HEK293 (cell line): ENCODE results near the gene APOH.
A peak's percentile ranks its signal among the peaks of the same experiment; 100 is the strongest.
"Not testable (repeated sequence)": the region's sequence is repeated elsewhere in the genome, so short reads cannot be mapped to it uniquely, and the experiment has no call there.

Experiments used
- CTCF ChIA-PET: fragments of 350-600 bp; formaldehyde crosslinking; extraction: SDS; loops from one replicate; lab custom pipeline; 2021; ENCODE audit warnings: antibody characterized with exemption; lab: Yijun Ruan, JAX
- POLR2A ChIA-PET: fragments of 300-600 bp; formaldehyde crosslinking; extraction: SDS; loops from one replicate; lab custom pipeline; 2020; ENCODE audit warnings: antibody characterized with exemption, inconsistent platforms; lab: Yijun Ruan, JAX
- H3K27ac ChIP-seq: fragments of 200-500 bp; sonication (Bioruptor generic); 2 replicates; pipeline ENCODE4 v1.5.1; 2014; ENCODE audit warnings: low read depth, low read length, control low read depth, inconsistent platforms; ENCODE audit errors: extremely low read depth
- H3K36me3 ChIP-seq, 2 experiments: fragments of 200-500 bp in 1 of 2; sonication (Bioruptor generic) in 1 of 2; 1 replicate in 1 of 2; 2 replicates in 1 of 2; pipeline ENCODE4 v1.5.1; 2014 to 2017; ENCODE audit warnings: inconsistent platforms in 2 of 2, low read length in 2 of 2; ENCODE audit not compliant: control insufficient read depth in 2 of 2, insufficient read depth in 1 of 2
- H3K4me1 ChIP-seq: fragments of 200-500 bp; sonication (Bioruptor generic); 2 replicates; pipeline ENCODE4 v1.5.1; 2014; ENCODE audit warnings: mild to moderate bottlenecking, low read length, inconsistent platforms; ENCODE audit not compliant: control insufficient read depth, insufficient read depth
- H3K4me3 ChIP-seq: 2 replicates; pipeline ENCODE4 v1.5.1; 2011; ENCODE audit warnings: low read depth, mild to moderate bottlenecking, control low read depth, low read length, moderate library complexity
- H3K9me3 ChIP-seq: fragments of 200-500 bp; sonication (Bioruptor generic); 2 replicates; pipeline ENCODE4 v1.5.1; 2014; ENCODE audit warnings: low read depth, low read length, inconsistent platforms; ENCODE audit not compliant: control insufficient read depth, insufficient read depth
- GFI1B ChIP-seq: fragments of 450-650 bp; formaldehyde crosslinking; IDR thresholded peaks from 2 replicates; pipeline ENCODE4 v1.5.1; 2016; ENCODE audit warnings: missing biosample characterization, missing genetic modification characterization
- GLIS2 ChIP-seq: fragments of 450-650 bp; formaldehyde crosslinking; IDR thresholded peaks from 2 replicates; pipeline ENCODE4 v1.5.1; 2016; ENCODE audit warnings: missing biosample characterization, missing genetic modification characterization
- HOXA7 ChIP-seq: sonication (generic); formaldehyde crosslinking; IDR thresholded peaks from 2 replicates; pipeline ENCODE4 v1.8.1; 2022; ENCODE audit warnings: missing genetic modification reagents, borderline replicate concordance
- ZFHX2 ChIP-seq: fragments of 450-650 bp; formaldehyde crosslinking; conservative IDR thresholded peaks from 2 replicates; pipeline ENCODE4 v1.5.1; 2016; ENCODE audit warnings: missing biosample characterization, missing genetic modification characterization
- ZNF140 ChIP-seq: fragments of 450-650 bp; formaldehyde crosslinking; IDR thresholded peaks from 2 replicates; pipeline ENCODE4 v1.5.1; 2016; ENCODE audit warnings: missing biosample characterization, missing genetic modification characterization
- ZNF175 ChIP-seq: fragments of 450-650 bp; formaldehyde crosslinking; IDR thresholded peaks from 2 replicates; pipeline ENCODE4 v1.5.1; 2016; ENCODE audit warnings: missing biosample characterization, missing genetic modification characterization
- ZNF211 ChIP-seq: fragments of 450-650 bp; formaldehyde crosslinking; IDR thresholded peaks from 2 replicates; pipeline ENCODE4 v1.5.1; 2016; ENCODE audit warnings: low read depth, missing biosample characterization, missing genetic modification characterization
- ZNF335 ChIP-seq: fragments of 450-650 bp; formaldehyde crosslinking; conservative IDR thresholded peaks from 2 replicates; pipeline ENCODE4 v1.5.1; 2016; ENCODE audit warnings: missing biosample characterization, missing genetic modification characterization
- ZNF423 ChIP-seq: fragments of 450-650 bp; formaldehyde crosslinking; IDR thresholded peaks from 2 replicates; pipeline ENCODE4 v1.5.1; 2016; ENCODE audit warnings: missing biosample characterization, missing genetic modification characterization
- ZNF433 ChIP-seq: fragments of 450-650 bp; formaldehyde crosslinking; IDR thresholded peaks from 2 replicates; pipeline ENCODE4 v1.5.1; 2016; ENCODE audit warnings: missing biosample characterization, missing genetic modification characterization, low read depth
- ZNF529 ChIP-seq: fragments of 450-650 bp; formaldehyde crosslinking; IDR thresholded peaks from 2 replicates; pipeline ENCODE4 v1.5.1; 2017; ENCODE audit warnings: missing genetic modification characterization, missing biosample characterization; ENCODE audit not compliant: insufficient replicate concordance
- ZNF561 ChIP-seq: fragments of 450-650 bp; IDR thresholded peaks from 2 replicates; pipeline ENCODE4 v1.5.1; 2018; ENCODE audit warnings: missing biosample characterization, missing genetic modification characterization, borderline replicate concordance
- ZNF600 ChIP-seq: fragments of 450-650 bp; formaldehyde crosslinking; IDR thresholded peaks from 2 replicates; pipeline ENCODE4 v1.5.1; 2016; ENCODE audit warnings: missing biosample characterization, missing genetic modification characterization
- ZNF654 ChIP-seq: fragments of 450-650 bp; formaldehyde crosslinking; IDR thresholded peaks from 2 replicates; pipeline ENCODE4 v1.5.1; 2016; ENCODE audit warnings: low read depth, missing biosample characterization, missing genetic modification characterization
- ZNF677 ChIP-seq: fragments of 450-650 bp; IDR thresholded peaks from 2 replicates; pipeline ENCODE4 v1.5.0; 2018; ENCODE audit warnings: missing biosample characterization, mild to moderate bottlenecking, missing genetic modification characterization, moderate library complexity
- TF ChIP-seq, protein P1 (sequence below): fragments of 450-650 bp; formaldehyde crosslinking; IDR thresholded peaks from 2 replicates; pipeline ENCODE4 v1.5.1; 2016; ENCODE audit warnings: missing biosample characterization, missing genetic modification characterization, low read depth
- TF ChIP-seq, protein P2 (sequence below): fragments of 450-650 bp; formaldehyde crosslinking; IDR thresholded peaks from 2 replicates; pipeline ENCODE4 v1.5.1; 2016; ENCODE audit warnings: missing biosample characterization, missing genetic modification characterization

APOH gene

DNA sequence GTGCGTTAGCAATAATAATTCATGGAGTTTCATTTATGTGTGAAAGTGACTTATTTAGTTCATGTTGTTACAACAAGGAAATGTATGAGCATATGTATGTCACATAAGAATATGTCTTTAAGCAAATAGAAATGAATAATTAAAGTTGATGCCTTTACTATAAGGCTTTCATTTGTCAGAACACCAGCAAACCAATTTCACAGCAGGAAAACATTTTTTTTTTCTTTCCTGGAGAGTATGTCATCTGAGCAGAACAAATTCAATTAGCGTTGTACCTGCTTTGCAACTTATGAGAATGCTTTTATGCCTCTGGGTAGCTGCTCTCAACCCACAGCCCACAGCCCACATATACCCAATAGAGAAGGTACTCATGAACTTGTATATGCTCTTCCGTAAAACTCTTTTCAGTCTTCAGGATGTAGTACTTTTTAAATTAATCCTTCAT, 26.3 kb upstream of the APOH start:
- Histone ChIP-seq H3K27ac (no peak overlapping the region), H3K9me3 (no peaks in the 10 kb centered on the region), H3K4me3 (no peak overlapping the region), H3K4me1 (peaks cover 4% of the 10 kb centered on the region), H3K36me3 (no peaks in the 10 kb centered on the region)
- CTCF ChIA-PET, result interaction anchor here (0.6 to 3.6 kb wide), 23 partner anchors 11 to 571 kb away, joined by 3 to 32 read pairs (median 4); no protein-coding TSS in a partner anchor
- TF ChIP-seq, protein P1, sequence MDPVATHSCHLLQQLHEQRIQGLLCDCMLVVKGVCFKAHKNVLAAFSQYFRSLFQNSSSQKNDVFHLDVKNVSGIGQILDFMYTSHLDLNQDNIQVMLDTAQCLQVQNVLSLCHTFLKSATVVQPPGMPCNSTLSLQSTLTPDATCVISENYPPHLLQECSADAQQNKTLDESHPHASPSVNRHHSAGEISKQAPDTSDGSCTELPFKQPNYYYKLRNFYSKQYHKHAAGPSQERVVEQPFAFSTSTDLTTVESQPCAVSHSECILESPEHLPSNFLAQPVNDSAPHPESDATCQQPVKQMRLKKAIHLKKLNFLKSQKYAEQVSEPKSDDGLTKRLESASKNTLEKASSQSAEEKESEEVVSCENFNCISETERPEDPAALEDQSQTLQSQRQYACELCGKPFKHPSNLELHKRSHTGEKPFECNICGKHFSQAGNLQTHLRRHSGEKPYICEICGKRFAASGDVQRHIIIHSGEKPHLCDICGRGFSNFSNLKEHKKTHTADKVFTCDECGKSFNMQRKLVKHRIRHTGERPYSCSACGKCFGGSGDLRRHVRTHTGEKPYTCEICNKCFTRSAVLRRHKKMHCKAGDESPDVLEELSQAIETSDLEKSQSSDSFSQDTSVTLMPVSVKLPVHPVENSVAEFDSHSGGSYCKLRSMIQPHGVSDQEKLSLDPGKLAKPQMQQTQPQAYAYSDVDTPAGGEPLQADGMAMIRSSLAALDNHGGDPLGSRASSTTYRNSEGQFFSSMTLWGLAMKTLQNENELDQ (tag by site-specific recombination), result no peak
- 0 out of 2 replicates have a peak, but pooled peaks have one; percentile 9 for TF ChIP-seq ZFHX2 (tag by site-specific recombination)
- POLR2A ChIA-PET, result no interaction called here

DNA sequence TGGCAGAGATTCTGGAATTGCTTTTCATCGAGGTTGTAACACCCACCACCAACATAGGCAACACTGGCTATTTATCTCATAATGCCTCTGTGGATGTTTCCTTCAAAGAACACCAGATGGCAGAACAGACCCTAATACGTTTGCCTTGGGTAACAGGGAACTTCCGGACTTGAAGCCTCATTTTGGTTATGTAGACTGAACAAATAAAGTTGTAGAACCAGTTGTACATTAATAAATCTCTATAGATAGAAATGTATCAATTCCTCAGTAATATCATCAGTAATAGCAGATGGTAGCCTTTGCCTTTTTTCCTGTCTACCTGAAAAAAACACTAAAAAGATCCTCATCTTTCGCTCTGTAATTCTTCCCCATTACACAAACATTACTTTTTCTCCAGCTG, 25.9 kb upstream of the APOH start:
- Histone ChIP-seq H3K4me1 (peaks cover 6% of the 10 kb centered on the region), H3K4me3 (no peak overlapping the region), H3K9me3 (no peaks in the 10 kb centered on the region), H3K36me3 (no peaks in the 10 kb centered on the region), H3K27ac (no peak overlapping the region)
- CTCF ChIA-PET, result interaction anchor here (0.6 to 3.6 kb wide), 29 partner anchors 11 to 605 kb away, joined by 3 to 32 read pairs (median 4); no protein-coding TSS in a partner anchor
- TF ChIP-seq, protein P2, sequence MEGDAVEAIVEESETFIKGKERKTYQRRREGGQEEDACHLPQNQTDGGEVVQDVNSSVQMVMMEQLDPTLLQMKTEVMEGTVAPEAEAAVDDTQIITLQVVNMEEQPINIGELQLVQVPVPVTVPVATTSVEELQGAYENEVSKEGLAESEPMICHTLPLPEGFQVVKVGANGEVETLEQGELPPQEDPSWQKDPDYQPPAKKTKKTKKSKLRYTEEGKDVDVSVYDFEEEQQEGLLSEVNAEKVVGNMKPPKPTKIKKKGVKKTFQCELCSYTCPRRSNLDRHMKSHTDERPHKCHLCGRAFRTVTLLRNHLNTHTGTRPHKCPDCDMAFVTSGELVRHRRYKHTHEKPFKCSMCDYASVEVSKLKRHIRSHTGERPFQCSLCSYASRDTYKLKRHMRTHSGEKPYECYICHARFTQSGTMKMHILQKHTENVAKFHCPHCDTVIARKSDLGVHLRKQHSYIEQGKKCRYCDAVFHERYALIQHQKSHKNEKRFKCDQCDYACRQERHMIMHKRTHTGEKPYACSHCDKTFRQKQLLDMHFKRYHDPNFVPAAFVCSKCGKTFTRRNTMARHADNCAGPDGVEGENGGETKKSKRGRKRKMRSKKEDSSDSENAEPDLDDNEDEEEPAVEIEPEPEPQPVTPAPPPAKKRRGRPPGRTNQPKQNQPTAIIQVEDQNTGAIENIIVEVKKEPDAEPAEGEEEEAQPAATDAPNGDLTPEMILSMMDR (tag by site-specific recombination), result peak; percentile 38; the same call in 1 of the 2 replicates
- TF ChIP-seq ZNF423 (no peak), ZNF561 (tag by site-specific recombination) (0 out of 2 replicates have a peak, but pooled peaks have one; percentile 19), ZNF654 (tag by site-specific recombination) (peak; percentile 88)
- POLR2A ChIA-PET, result no interaction called here

DNA sequence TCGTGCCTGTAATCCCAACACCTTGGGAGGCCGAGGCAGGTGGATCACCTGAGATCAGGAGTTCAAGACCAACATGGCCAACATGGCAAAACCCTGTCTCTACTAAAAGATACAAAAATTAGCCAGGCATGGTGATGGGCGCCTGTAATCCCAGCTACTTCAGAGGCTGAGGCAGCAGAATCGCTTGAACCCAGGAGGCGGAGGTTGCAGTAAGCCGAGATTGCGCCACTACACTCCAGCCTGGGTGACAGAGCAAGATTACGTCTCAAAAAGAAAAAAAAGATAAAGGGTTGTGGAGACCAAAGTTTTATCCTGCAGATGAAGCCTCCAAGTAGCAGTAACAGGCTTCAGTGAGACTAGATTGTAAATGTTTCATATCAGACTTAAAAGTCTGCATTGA, 24.2 kb upstream of the APOH start:
- CTCF ChIA-PET, result interaction anchor here (0.7 kb wide), 1 partner anchor 27 kb away, joined by 3 read pairs; no protein-coding TSS in a partner anchor
- POLR2A ChIA-PET, H3K4me3 ChIP-seq, H3K9me3 ChIP-seq, H3K4me1 ChIP-seq, H3K27ac ChIP-seq, H3K36me3 ChIP-seq: not testable (repeated sequence)

- H3K9me3 ChIP-seq, result no peaks in the 10 kb centered on the region
- TF ChIP-seq GFI1B (tag by site-specific recombination), result no peak
- TF ChIP-seq HOXA7 (CRISPR knock-in tag), result no peak
- TF ChIP-seq ZNF335 (tag by site-specific recombination), result no peak
- no peak for TF ChIP-seq ZNF175 (tag by site-specific recombination)
- no peak for TF ChIP-seq ZNF433 (tag by site-specific recombination)
- TF ChIP-seq ZNF677 (tag by site-specific recombination), result no peak
- no peak for TF ChIP-seq ZNF529
- TF ChIP-seq ZNF140 (tag by site-specific recombination), result no peak
- TF ChIP-seq GLIS2, result no peak
- no peak for TF ChIP-seq ZNF211 (tag by site-specific recombination)
- TF ChIP-seq ZNF600 (tag by site-specific recombination), result no peak
- H3K4me3 ChIP-seq, result no peak overlapping the region
- H3K27ac ChIP-seq, result peak overlapping the region; percentile 50; the same call in 1 of the 2 replicates
- peaks cover 6% of the 10 kb centered on the region for H3K4me1 ChIP-seq
- ChIA-PET POLR2A (no interaction called here), CTCF (interaction anchor here (0.6 to 0.7 kb wide), 3 partner anchors 54 to 423 kb away, joined by 4 to 5 read pairs (median 4); no protein-coding TSS in a partner anchor)
- no peaks in the 10 kb centered on the region for H3K36me3 ChIP-seq
Measured at GRCh38 chr17:66250686-66251085, 21.5 kb upstream of the APOH start.
